NCI-H526 treated with DMSO at 0.1 percent for 48 hours (cell line): ENCODE results near the gene PDPK1.
A peak's percentile ranks its signal among the peaks of the same experiment; 100 is the strongest.

ENCODE experiments used
- DNase-seq: peaks from one replicate; lab custom pipeline; 2025; lab: John Stamatoyannopoulos, UW

Gene PDPK1

DNA sequence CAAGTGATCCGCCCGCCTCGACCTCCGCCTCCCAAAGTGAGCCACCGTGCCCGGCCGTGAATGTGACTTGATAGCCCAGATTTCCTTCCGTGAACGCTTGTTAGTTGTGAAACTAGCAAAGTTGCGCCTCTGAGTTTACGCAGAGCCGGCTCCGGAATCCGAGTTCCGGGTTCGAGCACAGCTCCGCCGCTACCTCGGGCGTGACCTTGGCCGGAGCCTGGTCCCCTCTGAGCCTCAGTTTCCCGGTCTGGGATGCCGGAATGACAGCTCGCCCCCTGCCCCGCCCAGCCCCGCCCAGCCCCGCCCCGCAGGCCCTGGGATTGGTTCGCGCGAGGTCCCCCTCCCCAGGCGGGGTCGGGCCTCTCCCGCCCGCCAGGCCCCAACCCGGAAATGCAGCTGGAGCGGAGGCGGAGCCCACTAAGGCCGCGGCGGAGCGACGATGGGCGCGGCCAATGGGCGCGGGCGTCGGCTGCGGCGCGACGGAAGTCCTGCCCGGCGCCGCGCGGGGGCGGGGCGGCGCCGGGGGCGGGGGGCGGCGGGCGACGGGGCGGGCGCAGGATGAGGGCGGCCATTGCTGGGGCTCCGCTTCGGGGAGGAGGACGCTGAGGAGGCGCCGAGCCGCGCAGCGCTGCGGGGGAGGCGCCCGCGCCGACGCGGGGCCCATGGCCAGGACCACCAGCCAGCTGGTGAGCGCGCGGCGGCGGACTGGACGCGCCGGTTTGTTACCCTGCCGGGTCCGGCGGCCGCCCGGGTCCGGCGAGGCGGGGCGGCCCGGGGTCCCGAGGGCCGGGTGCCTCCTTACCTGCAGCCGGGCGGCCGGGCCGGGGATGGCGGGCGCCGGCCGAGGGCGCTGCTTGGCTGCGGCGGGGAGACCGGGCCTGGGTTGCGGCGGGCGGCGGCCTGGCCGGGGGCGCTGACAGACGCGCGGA lies at the start of gene PDPK1:
PDPK1 (plus strand) TSS at position 571 of the 929 bp plus-strand sequence; CDS start at position 663, 92 bp downstream.
- DNase-seq: peak; percentile 65

DNA sequence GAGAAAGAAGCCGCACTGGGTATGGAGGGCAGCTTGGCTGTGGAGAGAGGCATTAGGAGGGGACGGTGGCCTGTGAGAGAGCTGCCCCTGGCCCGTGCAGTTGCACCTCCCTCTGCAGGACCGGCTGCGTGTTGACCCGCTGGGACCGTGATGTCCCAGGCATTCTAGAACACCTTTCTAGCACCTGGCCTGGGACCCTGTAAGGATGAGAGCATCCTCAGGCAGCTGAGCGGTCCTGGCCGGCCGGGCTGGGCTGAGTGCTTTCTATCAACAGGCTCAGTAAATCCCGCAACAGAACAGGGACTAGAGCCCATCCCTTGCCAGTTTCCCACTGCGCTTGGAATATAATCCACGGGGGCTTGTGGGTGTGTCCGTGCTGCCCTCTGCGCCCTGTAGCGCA lies 48.2 kb upstream of the PDPK1 start:
- DNase-seq: no peak

DNA sequence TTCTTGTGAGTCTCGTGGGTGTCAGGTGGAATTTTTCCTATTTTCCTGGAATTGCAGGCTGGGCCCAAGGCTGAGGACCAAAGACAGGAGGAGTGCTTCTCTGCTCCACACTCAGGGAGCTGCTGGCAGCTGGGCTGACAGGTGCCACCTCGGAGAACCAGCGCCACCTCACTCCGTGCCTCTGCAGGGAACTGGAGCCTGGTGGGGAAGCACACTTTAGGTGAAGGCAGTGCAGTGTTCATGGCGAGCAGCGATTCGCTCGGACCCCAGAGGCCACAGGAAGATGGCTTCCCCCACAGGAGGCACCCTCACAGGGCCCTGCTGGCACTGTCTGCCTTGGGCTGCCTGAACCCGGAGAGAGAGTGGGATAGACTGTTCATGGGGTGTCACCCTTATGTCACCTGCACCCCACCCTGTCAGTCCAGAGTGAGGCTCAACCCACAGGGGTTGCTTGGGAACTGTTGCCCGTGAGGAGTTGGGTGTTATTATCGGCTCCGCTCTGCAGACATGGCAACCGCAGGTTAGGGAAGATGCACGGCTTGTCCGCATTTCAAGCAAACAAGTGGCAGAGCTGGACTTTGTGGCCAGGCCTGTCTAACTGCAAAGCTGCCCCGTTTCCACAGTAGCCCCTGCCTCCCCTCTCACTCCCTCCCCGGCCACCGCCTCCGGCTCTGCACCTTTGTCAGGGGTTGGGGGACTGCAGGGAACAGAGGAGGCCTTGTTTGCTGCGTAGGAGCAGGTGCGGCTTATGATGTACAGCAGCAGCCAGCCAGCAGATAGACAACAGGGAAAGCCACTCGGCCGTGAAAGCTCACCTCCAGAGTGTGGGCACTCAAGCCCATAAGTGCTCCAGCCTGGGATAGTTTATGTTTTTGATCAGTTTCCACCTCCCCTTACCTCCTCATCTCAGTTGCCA lies 47.4 kb upstream of the PDPK1 start:
- DNase-seq: peak; percentile 78

DNA sequence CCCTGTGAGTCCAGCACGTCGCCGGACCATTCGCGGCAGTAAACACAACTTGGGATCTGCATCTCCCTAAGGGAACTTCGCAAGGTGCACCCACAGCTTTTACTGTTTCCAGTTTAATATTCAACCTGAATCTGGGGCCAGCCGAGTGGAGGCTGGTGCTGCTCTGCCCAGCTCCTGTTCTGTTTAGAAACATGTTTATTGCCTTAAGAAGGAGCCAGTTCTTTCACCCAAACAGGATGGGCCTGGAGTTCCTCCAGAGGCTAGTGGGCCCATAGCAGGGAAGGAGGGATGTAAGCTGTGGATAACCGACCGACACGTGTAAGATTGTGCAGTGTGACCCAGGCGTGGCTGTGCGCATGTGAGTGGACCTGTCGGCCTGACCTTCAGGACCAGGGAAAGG lies 45.5 kb upstream of the PDPK1 start:
- no peak for DNase-seq

DNA sequence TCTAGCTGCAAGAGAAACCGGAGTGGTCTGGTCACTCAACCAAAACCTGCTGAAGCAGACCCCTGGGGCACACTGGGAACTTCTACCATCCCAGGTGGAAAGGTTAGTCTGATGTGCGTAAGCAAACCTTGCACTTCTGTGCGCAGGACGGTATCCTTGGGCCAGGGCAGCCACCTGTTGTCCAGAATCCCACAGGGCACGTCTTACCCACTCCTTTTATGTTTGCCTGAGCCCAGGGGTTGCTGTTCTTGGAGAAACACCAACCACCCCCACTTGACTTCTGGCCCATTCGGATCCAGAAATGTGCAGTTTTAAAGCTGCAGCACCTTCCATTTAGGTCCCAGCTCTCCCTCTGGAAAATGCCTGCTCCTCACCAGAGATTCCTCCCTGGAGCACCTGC lies 44.2 kb upstream of the PDPK1 start:
- DNase-seq: no peak

DNA sequence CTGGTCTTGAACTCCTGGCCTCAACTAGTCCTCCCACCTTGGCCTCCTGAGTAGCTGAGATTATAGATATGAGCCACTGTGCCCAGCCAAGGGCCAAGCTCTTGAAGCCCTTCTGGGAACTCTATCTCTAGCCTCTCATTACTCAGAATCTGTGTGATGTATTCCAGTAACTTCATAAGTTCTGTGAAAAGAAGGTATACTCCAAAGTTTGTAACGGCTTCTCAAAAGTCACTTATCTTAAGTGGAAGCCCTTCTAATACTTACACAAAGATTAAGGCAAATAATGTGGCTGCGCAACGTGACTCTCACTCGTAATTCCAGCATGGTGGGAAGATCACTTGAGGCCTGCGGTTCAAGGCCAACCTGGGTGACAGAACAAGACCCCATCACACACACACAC lies 43.2 kb upstream of the PDPK1 start:
- DNase-seq: no peak

DNA sequence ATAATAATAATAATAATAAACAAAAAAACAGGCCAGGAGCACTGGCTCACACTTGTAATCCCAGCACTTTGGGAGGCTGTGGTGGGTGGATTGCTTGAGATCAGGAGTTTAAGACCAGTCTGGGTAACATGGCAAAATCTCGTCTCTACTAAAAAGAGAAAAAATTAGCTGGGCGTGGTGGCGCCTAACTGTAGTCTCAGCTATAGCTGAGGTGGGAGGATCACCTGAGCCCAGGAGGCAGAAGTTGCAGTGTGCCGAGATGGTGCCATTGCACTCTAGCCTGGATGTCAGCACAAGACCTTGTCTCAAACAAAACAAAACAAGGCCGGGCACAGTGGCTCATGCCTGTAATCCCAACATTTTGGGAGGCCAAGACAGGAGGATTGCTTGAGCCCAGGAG lies 42.8 kb upstream of the PDPK1 start:
- DNase-seq: no peak

DNA sequence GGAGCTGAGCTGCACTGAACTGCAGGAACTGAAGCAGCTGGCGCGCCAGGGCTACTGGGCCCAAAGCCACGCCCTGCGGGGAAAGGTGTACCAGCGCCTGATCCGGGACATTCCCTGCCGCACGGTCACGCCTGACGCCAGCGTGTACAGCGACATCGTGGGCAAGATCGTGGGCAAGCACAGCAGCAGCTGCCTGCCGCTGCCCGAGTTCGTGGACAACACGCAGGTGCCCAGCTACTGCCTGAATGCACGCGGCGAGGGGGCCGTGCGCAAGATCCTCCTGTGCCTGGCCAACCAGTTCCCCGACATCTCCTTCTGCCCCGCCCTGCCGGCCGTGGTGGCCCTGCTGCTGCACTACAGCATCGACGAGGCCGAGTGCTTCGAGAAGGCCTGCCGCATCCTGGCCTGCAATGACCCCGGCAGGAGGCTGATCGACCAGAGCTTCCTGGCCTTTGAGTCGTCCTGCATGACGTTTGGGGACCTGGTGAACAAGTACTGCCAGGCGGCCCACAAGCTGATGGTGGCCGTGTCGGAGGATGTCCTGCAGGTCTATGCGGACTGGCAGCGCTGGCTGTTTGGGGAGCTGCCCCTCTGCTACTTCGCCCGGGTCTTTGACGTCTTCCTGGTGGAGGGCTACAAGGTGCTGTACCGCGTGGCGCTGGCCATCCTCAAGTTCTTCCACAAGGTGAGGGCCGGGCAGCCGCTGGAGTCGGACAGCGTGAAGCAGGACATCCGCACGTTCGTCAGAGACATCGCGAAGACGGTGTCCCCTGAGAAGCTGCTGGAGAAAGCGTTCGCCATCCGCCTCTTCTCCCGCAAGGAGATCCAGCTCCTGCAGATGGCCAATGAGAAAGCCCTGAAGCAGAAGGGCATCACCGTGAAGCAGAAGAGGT lies 41.4 kb upstream of the PDPK1 start:
- DNase-seq: no peak

DNA sequence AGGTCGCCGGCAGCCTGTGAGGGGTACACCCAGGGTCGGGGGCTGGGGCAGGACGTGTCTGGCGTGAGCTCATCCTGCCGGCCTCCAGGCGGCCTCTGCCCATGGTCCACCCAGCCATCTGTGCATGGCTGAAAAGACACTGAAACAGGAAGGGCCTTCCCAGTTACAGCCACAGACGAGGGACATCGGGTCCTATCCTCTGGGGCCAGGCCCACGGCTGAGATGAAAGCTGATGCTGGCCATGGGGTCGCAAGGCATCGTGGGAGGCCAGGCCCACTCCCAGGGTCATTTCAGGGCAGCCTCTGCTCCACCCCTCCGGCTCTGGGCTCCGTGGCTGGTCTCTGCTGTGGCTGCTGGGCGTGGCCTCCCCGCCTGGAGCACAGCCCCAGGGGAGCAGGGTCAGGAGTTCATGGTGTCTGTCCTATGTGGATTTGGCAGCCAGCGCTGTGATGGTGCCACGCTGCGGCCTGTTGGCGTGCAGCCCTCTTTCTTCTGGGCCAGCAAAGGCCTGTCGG lies 40.6 kb upstream of the PDPK1 start:
- DNase-seq: no peak

DNA sequence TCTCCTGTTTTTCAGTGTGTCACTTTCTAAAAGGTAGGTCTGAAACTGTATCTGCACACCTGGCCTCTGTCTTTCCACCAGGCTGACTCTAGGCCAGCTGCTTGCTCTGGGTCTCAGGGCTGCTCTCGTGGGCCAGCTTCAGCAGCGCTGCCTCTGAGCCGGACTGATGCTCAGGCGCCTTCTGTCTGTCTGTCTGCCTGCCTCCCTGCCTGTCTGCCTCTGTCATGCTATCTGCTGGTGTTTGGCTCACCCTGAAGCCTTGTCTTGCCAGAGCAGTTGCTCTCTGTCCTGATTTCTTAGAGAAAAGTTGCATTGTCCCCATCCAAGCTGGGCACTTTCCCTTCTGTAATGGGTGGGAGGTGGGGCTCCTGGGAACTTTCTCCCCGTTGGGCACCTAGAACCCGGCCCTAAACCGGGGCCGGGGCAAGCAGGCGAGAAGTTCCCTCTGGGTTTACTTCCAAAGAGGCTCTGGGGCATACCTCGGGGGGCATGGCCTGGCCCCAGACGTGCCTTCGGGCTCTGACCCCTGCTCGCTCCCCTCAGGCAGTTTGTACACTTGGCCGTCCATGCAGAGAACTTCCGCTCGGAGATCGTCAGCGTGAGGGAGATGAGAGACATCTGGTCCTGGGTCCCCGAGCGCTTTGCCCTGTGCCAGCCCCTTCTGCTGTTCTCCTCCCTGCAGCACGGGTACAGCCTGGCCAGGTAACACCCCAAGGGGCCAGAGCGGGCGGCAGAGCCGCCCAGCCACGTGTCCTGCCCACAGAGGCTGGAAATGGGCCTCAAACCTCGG lies 39.9 kb upstream of the PDPK1 start:
- no peak for DNase-seq

DNA sequence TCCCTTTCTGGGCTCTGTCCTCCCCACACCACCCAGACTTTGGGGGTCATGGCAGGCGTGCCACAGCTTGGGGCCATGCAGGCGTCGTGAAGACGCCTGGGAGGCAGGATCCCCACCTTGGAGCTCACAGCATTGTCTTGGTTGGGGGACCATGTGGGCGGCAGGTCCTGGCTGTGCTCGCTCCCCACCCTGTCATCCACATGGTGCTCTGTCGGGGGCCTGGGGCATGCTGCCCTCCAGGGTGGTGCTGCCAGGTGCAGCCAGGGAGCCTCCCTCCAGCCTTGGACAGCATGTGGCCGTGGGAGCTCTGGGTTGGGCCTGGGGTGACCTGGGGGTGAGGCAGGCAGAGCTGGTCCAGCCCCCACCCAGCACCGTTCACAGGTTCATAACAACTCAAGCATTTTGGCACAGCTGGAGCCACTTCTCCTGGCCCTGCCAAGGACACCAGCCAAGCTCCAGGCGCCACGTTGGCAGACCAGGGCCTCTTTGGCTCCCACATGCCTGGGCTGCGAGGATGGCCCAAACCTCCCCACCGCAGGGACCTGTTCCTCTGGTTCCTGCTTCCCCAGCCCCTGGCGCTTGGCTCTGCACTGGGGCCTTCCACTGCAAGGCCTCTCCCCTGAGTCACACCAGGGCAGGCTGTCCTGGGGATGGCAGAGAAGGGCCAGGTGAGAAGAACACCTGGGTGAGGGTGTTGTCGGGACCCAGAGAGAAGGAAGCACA lies 39.1 kb upstream of the PDPK1 start:
- DNase-seq: no peak

DNA sequence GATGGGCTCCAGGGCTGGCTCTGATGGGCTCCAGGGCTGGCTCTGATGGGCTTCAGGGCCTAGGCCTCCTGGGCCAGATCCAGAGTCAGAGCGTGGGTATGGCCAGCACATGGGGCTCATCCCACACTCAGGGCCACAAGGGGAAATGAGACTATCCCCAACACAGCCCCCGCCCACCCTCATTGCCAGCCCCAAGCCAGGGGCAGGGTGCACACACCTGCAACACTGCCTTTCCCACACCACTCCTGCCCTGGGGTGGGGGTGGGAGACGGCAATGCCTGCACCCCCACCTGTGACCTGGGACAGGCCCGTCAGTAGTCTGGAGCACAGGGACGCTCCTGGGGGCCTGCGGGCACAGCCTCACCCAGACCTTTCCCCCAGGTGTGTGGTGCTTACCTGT lies 38.4 kb upstream of the PDPK1 start:
- no peak for DNase-seq

DNA sequence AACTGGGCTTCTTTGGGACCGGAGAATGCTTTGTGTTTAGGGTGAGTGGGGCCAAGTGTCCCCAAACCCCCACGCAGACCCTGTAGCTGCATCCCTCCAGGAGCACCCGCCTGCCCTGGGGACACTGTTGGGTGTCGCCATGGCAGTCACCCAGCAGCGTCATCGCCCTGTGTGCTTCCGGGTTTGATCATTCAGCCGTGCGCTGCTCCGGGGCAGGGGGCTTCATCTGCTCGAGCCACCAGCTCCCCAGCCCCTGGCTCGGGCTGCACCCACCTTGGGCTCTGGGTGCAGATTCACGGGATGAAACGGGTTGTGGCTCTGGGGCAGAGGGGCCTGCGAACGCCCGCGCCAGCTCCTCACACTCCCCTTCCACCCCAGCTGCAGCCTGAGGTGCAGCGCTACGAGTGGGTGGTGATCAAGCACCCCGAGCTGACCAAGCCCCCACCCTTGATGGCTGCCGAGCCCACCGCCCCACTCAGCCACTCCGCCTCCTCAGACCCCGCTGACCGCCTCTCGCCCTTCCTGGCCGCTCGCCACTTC lies 37.9 kb upstream of the PDPK1 start:
- no peak for DNase-seq

DNA sequence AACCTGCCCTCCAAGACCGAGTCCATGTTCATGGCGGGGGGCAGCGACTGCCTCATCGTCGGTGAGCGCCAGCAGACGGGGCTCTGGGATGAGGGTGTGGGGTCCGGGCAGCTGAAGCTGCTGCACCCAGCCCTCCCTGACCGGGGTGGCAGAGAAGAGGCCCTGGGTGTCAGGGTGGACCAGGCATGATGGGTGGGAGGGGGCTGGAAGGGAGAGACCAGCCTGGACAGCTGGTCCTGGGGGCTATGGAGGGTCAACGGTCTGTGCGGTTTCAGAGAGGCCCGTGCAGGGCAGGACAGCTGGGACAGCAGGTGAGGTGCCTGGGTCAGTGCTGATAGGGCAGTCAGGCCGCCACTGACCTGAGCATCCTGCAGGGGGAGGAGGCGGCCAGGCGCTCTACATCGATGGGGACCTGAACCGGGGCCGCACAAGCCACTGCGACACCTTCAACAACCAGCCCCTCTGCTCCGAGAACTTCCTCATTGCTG lies 37.3 kb upstream of the PDPK1 start:
- no peak for DNase-seq

DNA sequence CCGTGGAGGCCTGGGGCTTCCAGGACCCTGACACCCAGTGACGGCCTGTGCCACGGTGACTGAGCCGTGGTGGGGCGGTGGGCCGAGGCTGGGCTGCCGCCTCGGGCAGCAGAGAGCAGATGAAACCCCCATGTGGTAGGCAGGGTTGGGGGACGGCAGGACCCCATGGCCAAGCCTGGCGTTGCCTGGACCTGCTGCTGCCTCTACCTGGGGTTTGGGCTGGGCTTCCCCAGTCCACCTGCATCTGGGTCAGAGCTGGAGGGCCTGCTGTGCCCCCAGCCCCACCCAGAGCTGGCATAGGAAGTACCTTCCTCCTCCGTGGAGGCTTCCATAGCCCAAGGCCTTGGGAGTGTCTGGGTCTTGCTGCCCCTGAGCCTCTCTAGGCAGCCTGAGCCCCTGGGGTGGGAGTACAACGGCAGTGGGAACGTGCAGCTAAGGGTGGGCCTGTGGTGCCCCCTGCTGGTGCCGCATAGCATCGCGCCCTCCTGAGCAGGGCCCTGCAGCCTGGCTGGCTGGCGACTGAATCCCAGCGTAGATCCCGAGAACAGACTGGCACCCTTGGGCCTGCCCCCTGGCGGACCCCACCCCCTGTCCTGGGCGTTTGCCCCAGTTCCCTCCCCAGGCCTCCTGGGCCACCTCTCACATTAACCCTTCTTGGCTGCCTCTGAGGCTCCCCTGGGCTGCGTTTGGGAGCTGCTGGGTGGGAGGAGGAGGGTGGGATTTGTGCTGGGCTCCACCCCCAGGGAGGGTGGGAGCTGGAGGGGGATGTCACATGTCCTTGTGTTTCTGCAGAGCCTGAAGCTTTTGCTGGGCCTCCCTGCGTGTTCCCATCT lies 36.7 kb upstream of the PDPK1 start:
- peak; percentile 30 for DNase-seq

DNA sequence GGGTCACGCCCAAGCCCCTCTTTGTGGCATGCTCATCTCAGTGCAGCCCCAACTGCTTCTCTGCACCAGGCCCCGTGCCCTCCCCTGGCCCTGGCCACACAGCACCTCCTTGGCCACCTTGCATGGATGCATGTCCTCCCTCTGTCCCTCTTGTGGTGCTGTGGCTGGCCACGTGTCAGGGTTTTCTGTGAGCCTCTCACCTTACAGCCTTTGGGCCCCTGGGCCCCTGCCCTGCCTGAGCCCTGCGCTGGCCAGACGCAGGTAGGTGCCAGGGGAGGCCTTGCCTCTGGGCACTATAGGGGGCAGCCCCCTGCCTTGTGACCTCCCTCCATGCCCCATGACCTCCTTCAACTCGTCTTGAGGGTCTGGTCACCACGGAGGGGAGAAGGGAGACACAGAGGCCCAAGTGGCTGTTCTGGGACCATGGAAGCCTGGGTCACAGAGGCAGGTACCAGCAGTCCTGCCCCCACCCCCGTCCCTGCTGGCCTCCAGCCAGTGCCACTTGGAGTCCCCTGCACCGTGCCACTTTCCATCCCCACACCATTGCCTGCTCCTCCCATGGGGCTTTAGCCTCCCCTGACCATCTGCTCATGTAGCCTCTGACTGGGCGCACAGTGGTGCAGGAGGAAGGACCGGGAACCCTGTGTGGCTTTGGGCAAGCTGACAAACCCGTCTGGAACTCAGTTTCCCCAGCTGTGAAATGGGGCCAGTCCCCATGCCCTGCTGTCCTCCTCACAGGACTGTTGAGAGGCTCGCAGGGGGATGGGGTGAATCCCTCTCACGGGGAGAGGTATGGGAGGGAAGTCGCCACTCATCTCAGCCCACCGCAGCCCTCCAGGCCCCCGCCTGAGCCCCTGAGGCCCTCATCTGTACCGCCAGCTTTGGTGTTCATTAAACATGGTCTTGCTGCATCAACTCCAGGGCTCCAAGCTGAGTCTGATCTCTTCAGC lies 35.6 kb upstream of the PDPK1 start:
- no peak for DNase-seq

DNA sequence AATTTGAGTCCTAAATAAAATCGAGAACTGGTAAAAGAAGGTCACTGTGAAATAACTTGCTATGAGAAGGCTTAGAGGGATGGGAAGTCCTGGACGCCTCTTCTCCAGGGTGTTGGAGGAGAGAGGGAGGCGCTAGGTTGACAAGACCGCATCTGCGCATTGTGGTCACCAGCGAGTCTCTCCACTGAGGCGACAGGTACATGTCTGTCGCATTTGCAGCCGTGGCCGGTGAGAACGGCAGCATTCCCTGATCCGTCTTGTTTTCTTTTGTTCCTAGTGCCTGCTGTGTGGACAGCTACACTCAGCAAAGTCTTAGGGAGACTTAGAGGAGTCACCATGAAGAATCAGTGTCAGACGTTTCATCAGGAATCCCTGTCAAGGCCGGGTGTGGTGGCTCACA lies 32.1 kb upstream of the PDPK1 start:
- DNase-seq: no peak
